AG04450 (cell line): Measurements from ENCODE around the gene DNM3. TPM values are rescaled to one million over a fixed set of nuclear protein-coding genes. Genes with fewer than 3 reads are reported as not detected.

ENCODE experiments used
- CTCF ChIA-PET: fragments of 300-600, 350-600 bp; formaldehyde crosslinking; extraction: SDS; loops from one replicate; lab custom pipeline; 2022; ENCODE audit warnings: antibody characterized with exemption, inconsistent platforms; lab: Charles Lee
- POLR2A ChIA-PET: fragments of 350-600 bp; formaldehyde crosslinking; extraction: SDS; loops from one replicate; lab custom pipeline; 2021; ENCODE audit warnings: antibody characterized with exemption, inconsistent platforms; lab: Yijun Ruan, JAX
- DNase-seq: peaks from one replicate; pipeline ENCODE4 v3.0.0-alpha.2; 2011; ENCODE audit warnings: low read depth, low spot score
- H3K27ac ChIP-seq: one replicate; pipeline ENCODE4 v1.5.1; 2012; ENCODE audit warnings: low read depth, low read length, control low read depth
- H3K27me3 ChIP-seq: one replicate; pipeline ENCODE4 v1.6.0; 2012; ENCODE audit warnings: low read length; ENCODE audit not compliant: control insufficient read depth, insufficient read depth
- H3K4me3 ChIP-seq: 2 replicates; pipeline ENCODE4 v1.5.1; 2011; ENCODE audit warnings: mild to moderate bottlenecking, low read depth, low read length, control low read depth
- H3K9me3 ChIP-seq: 2 replicates; pipeline ENCODE4 v1.5.1; 2012; ENCODE audit warnings: low read length; ENCODE audit not compliant: control insufficient read depth, insufficient read depth
- polyA plus RNA-seq: library from polyadenylated mRNA; depleted of rRNA; stranded (reverse); fragments of >200 nt; gene quantifications from 2 replicates; pipeline ENCODE4 v1.2.3, GENCODE V29; 2011
- TF ChIP-seq, protein P1 (sequence below): IDR thresholded peaks from 2 replicates; pipeline ENCODE4 v1.5.1; 2011; ENCODE audit warnings: low read depth, low read length, control low read depth, inconsistent platforms

DNM3 gene
- polyA plus RNA-seq, 1 experiment: 0.37 TPM

DNA sequence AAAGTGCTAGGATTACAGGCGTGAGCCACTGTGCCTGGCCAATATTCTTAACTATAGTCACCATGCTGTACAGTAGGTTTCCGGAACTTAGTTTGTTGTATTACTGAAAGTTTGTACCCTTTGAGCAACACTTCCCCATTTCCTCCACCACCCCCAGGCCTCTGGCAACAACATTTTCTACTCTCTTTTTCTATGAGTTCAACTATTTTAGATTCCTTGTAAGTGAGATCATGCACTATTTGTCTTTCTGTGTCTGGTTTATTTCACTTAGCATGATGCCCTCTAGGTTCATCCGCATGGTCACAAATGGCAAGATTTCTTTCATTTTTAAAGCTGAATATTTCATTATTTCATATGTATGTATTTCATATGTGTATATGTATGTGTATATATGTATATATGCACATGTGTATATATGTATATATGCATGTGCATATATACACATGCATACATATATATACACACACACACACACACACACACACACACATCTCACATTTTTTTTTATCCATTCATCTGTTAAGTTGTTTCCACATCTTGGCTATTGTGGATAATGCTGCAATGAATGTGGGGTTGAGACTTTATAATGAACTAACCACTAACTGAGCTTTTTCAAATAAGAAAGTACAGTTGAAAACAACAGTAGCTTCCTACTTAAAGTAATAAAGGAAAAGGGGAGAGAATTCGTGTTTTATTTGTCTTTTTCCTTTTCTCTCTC lies 322.4 kb downstream of the DNM3 start:
- CTCF ChIA-PET: interaction anchor here (0.6 kb wide), 1 partner anchor 41 kb away, joined by 4 read pairs; no protein-coding TSS in a partner anchor
- no peaks in the 10 kb centered on the region for H3K9me3 ChIP-seq
- POLR2A ChIA-PET: interaction anchor here (0.6 kb wide), 1 partner anchor 31 kb away, joined by 3 read pairs; no protein-coding TSS in a partner anchor
- H3K27me3 ChIP-seq: no peaks in the 10 kb centered on the region
- H3K27ac ChIP-seq: no peak overlapping the region
- DNase-seq: no peak
- TF ChIP-seq, protein P1, sequence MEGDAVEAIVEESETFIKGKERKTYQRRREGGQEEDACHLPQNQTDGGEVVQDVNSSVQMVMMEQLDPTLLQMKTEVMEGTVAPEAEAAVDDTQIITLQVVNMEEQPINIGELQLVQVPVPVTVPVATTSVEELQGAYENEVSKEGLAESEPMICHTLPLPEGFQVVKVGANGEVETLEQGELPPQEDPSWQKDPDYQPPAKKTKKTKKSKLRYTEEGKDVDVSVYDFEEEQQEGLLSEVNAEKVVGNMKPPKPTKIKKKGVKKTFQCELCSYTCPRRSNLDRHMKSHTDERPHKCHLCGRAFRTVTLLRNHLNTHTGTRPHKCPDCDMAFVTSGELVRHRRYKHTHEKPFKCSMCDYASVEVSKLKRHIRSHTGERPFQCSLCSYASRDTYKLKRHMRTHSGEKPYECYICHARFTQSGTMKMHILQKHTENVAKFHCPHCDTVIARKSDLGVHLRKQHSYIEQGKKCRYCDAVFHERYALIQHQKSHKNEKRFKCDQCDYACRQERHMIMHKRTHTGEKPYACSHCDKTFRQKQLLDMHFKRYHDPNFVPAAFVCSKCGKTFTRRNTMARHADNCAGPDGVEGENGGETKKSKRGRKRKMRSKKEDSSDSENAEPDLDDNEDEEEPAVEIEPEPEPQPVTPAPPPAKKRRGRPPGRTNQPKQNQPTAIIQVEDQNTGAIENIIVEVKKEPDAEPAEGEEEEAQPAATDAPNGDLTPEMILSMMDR: no peak
- no peak overlapping the region for H3K4me3 ChIP-seq

DNA sequence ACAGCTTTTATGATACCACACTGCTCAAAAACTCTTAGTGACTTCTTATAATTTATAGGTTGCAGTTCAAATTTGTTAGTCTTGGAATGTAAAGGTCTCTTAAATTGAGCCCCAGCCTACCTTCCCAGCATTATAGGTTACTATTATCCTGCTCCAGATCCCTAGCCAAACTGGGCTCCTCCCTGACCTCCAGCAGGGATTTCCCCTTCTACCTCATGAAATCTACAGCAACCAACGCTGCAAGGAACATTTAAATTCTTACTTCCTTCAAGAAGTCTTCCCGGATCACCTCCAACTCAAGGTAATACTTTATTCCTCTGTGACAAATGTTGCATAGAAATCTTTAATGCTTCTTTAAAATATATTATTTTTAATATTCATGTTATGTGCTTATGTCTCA lies 324.1 kb downstream of the DNM3 start:
- ChIA-PET POLR2A (no interaction called here), CTCF (interaction anchor here (1.5 kb wide), 1 partner anchor 9 kb away, joined by 4 read pairs; no protein-coding TSS in a partner anchor)
- no peaks in the 10 kb centered on the region for H3K27me3 ChIP-seq
- TF ChIP-seq, protein P1: no peak
- H3K9me3 ChIP-seq: no peaks in the 10 kb centered on the region
- DNase-seq: no peak
- H3K27ac ChIP-seq: no peak overlapping the region
- no peak overlapping the region for H3K4me3 ChIP-seq

DNA sequence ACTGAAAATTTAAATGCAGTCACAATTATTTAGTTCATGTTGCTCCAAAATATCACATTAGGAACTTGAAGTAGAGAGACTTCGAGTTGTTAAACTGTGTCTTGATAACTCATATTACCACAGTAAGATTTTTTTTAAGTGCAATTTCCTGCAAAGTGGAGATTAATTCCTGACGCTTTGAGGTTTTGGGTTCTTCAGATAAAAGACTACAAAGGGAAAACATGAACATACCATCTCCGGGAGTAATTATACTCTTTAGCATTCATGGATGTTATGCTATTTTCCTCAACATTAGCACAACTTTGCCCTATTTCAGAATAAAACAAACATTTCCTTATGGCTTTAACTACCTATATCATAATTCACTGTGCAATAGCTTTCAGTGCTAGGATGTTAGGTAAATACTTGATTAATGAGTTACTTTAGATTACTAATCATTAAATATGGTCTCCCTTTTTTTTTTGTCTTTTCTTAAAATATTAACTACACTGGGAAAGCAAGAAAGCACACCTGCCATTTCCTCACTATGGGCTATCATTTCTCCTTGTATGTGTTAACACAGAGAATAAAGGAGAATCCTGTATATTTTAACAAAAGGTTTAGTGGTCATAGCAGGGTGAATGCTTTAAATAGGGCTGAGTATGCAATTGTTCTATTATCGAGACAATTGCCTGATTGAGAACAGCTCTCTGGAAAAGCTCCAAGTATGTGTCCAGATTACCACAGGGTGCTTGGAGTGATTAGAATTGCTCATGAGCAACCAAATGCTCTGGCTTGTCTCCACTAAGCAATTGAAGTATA lies 326.7 kb downstream of the DNM3 start:
- no peak for DNase-seq
- POLR2A ChIA-PET: no interaction called here
- no peak overlapping the region for H3K27ac ChIP-seq
- CTCF ChIA-PET: no interaction called here
- H3K27me3 ChIP-seq: no peaks in the 10 kb centered on the region
- no peaks in the 10 kb centered on the region for H3K9me3 ChIP-seq
- TF ChIP-seq, protein P1: no peak
- no peak overlapping the region for H3K4me3 ChIP-seq

DNA sequence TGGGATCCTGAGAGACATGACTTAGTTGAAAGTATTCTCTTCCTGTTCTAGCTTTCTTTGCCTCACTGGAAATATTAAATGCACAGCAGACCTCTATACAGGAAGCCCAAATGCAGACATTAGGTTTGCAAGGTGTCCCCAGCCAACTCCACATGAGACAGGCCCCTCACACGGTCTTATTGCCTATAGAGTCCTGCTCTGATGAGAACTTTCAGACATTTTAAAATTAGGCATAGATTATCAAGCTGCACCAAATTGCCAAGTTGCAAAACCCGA lies 327.2 kb downstream of the DNM3 start:
- ChIA-PET POLR2A (interaction anchor here (0.5 kb wide), 1 partner anchor 1249 kb away, joined by 3 read pairs; no protein-coding TSS in a partner anchor), CTCF (no interaction called here)
- TF ChIP-seq, protein P1: no peak
- DNase-seq: no peak
- no peak overlapping the region for H3K27ac ChIP-seq
- no peaks in the 10 kb centered on the region for H3K9me3 ChIP-seq
- no peaks in the 10 kb centered on the region for H3K27me3 ChIP-seq
- no peak overlapping the region for H3K4me3 ChIP-seq

DNA sequence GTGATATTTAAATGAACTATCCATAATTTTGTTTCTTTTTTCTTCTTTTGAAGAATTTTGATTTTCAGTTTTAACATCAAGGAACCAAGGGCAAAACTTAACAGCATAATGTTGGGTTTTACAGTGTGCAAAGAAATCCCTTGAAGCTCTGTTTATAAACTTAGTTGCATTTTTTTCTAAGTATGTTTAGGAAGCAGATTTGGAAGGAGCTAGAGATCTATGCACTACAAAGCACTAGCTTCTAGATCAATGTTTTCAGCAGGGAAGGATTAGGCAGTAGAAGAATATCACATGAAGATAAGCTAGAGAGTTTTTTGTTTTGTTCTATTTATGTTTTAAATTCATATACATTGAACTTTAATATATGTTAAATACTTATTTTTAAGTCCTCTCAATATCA lies 328.5 kb downstream of the DNM3 start:
- no peak for DNase-seq
- no peak overlapping the region for H3K27ac ChIP-seq
- no peaks in the 10 kb centered on the region for H3K9me3 ChIP-seq
- TF ChIP-seq, protein P1: no peak
- ChIA-PET POLR2A (no interaction called here), CTCF (no interaction called here)
- H3K4me3 ChIP-seq: no peak overlapping the region
- H3K27me3 ChIP-seq: no peaks in the 10 kb centered on the region
